OCI-M2 (cell line): Measurements from ENCODE around the gene GNL2.
"Not testable (repeated sequence)": the region's sequence is repeated elsewhere in the genome, so short reads cannot be mapped to it uniquely, and the experiment has no call there.

Source experiments
- DNase-seq: peaks from one replicate; lab custom pipeline; 2025; ENCODE audit not compliant: unreplicated experiment; lab: John Stamatoyannopoulos, UW

The GNL2 gene

DNA sequence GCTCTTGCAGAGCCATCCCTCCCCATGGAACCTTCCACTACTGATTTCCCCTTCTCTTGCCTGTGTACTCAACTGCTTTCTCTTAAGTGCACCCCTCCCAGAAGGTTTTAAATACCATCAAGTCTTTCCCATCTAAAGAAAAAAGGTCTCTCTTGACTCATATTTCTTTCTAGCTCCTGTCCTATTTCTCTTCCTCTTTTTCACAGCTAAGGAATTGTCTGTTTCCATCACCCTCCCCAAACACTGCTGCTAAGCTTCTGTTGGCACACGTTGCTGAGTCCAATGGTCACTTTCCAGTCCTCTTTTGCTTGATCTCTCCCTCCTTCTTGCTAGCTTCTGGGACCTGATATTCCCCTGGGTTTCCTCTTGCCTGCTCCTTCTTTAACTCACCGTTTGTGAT lies 13.3 kb upstream of the GNL2 start:
- no peak for DNase-seq

DNA sequence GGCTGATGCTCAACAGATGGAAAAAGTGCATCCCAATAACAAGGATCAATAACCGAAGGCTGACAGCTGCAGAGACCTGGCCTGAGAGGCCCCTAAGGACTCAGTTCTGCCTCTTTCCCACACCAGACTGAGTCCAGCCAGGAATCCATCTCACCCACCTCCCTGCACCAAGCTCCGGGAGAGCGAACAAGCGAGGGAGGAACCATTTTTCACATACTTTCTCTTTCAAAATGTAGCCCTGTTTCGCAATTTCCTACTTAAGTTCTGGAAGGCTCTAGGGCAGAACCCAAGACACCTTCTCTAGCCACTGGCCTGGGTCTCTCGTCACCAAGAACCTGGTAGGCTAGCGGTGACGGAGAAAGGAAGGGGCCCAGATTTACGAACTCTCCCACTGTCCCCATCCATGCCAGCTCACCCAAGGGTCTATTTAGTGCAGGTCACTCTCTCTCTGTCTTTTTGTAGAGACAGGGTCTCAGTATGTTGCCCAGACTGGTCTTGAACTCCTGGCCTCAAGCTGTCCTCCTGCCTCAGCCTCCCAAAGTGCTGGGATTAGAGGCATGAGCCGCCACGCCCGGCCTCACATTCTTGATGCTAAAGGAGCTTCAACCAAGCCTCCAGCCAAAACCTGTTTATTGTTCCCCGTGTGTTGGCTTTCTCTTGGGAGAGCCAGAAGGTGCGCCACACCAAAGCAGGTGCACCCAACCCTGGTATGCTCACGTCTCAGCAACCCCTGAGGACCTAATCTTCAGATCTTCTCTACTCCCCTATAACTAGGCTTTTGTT lies 10.9 kb upstream of the GNL2 start:
- no peak for DNase-seq

DNA sequence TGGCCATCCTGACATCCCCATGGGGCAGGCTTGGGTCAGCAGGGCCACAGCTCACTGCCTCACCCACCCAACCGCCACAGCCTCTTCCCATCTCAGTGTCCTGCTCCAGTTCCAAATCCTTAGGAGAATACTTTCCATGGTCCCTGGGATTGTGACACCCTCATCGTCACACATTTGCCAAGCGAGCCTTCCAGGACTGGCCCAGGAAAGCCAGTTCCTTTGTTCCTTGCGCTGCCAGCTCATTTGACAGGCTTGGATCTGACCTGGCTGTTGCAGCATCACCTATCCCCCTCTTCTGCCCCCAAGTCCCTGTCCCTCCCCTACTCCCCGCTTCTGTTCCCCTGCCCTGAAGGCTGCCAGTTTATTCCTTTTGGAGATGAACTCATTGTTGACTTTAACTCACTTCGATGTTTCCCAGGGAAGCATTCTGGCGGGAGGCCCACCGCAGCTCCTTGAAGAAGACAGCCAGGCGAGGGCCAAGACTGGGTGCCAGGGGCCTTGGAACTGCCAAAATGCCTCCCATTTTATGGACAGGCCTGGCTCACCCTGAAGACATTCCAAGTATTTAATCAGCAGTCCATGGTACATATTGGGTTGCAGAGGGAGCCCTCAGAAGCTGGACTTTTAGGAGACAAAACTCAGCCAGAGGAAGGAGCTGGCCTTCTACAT lies 10.2 kb upstream of the GNL2 start:
- no peak for DNase-seq

DNA sequence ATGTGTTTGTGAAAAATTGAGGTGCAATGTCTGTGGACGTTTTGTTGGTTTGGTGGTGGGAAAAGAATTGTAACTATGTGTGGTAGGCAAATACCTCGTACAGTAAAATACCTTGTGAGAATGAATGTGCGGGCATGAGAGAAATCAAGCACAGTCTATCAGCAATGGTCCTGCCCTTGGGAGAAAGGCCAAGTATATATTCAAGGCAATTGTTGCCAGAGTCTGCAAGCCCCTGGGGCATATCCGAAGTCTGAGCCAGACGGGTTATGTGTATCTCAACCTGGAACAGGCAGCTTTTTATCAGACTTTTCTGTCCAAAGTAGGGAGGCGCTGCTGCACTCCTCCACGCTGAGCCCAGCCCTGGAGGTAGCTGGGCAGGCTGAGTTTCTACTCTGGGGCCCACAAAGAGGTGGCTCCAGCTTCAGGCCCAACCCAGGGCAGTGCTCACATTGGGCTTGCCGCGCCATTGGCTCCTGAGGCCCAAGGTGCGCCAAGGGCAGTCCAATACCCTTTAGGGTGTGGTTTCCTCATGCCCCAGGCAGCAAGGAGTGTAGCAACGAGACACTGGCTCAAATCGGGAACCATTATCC lies 9.4 kb upstream of the GNL2 start:
- DNase-seq = no peak

DNA sequence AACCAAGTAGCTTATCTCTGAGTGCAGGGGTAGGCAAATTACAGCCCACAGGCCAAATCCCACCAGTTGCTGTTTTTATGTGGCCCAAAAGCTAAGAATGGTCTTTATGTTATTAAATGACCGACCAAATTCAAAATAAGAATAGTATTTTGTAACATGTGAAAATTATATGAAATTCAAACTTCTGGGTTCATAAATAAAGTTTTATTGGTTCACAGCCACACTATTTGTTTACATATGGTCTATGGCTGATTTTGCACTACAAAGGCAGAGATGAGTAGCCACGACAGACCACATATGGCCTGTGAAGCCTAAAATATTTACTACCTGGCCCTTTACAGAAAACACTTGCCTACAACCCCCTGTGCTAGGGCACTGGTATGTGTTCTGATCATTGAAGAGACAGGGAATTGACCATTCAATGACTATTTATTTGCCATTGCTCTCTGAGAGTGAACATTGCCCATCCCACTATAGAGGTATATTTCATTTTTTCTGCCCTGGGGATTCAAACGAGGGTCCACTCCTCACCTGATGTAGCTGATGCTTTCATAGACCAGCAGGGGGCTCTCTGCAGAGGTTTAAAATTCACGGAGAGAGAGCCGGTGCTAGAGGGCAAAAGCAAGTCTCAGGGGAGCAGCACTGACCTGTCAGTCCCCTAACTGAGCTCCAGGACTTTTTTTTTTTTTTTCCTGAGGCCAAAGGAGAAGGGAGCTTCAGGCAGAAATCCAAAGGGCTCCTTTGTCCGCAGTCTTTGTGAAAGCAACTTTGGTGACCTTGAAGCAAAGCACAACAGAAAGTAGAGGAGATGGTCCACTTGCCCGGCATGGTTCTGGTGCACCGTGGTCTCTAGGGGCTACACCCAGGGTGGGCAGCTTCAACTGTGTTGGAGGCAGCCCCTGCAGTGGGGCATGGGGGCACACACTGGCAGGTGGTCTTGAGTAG lies 7.3 kb upstream of the GNL2 start:
- no peak for DNase-seq

DNA sequence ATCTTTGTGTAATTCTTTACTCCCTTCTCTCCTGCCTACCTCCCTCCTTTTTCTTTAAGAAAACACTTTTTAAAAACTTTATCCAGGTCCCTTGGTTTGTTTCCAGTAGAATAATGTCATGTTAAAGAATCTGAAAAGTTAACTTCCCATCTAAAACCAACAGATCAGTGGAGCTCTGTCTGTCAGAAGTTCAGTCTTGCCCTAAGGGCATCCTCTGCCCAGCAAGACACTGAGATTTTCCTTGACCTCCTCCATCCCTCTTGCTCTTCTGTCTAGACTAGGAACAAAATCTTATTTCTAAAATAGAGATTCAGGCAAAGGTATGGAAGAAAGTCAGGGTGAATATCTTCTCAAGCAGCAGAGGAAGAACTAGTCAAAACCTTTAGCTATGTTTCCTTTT lies 5.7 kb upstream of the GNL2 start:
- no peak for DNase-seq

DNA sequence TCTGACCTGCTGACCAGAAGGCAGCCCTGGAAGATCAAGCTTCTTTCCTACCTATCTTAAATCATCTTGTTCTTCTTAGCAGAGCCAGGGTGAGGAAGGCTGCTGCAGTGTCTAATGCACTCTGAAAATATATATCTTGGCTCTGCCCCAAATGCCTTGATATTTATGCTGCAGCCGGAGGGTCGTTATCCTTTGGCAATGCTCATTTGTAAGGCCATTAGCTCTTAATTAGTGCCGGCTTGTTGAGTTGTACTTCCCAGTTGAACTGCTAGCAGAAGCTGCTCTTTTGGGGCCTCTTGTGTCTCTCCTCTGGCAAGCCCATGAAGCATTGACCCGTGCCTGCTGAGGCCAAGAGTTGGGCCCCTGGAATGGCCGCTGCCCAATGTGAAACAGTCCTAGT lies 4.2 kb upstream of the GNL2 start:
- DNase-seq = no peak

DNA sequence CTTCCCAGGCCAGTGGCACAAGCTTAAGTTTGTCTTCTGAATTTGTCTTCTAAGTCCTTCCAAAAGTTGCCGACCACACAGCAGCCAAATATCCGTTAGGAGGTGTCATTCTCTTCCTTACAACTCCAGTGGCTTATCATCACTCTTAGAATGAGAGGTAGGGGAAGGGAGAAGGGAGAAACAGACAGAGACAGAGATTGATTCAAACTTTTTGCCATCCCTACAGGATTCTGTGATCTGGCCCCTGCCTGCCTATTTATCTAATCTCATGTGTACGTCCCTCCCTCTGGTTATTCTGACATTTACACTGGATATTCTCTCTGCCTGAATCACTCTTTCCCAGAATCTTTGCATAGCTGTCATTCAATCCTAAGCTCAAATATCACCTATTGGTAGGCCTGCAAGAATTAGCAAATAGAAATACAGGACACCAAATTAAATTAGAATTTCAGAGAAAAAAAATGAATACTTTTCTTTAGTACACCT lies 488 bp upstream of the GNL2 start:
- no peak for DNase-seq

DNA sequence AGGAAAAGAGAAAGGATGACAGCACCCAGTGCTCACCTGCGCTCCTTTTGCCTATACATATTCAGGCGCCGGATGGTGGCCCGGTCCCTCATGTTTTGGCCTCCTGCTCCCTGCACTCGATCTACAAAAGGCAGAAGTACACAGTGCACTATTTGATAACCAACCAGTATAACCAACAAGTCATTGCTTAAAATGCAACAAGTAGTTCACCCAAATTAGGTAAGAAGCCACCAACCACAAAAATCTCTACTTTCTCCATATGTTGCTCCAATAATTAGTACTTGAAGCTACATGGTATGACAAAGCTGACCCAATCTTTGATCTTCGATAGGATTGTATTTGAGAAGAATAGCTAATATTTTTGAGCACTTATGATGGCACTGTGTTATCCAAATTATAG lies 2.0 kb downstream of the GNL2 start:
- no peak for DNase-seq

DNA sequence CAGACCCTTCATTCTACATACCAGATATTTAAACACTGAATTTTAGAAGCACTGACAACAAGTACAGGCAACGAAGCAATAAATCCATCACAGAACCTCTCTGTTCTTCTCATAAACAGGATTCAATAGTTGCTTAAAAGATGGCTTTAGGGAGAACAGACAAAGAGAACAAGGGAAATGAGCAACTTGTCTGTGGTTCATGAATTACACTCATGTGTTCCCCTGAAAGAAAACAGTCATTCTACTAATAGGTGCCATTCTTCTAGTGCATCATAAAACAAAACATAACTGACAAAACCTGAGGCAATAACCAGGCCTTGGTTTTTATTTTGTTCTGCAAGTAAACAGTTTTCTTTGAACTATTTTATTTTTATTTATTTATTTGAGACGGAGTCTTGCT lies 6.8 kb downstream of the GNL2 start:
- no peak for DNase-seq

DNA sequence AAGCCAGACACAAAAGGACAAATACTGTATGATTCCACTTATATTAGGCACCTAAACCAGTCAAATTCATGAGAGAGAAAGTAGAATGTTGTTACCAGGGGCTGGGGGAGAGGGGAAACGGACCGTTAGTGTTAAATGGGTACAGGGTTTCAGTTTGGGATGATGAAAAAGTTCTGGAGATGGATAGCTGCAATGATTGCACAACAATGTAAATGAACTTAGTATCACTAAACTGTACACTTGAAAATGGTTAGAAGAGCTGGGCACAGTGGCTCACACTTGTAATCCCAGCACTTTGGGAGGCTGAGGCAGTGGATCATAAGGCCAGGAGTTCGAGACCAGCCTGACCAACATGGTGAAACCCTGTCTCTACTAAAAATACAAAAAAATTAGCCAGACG lies 11.2 kb downstream of the GNL2 start:
- DNase-seq = not testable (repeated sequence)

DNA sequence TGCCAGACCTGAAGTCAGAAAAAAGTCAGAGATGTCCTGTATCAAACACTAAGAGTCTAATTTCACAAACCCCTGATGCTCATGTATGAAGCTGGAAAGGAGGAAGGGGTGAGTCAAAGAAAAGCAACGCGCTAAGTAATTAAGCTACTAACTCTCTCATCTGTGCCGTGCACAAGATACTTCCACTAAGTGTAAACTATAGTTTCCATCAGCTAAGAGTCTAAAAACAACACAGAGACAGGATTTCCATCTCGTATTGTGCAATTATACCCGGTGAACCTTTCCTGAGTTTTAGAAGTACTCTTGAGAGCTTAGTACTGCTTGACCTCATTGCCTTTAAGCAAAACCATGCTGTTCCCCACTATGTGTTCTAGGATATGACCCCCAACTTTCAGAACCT lies 20.0 kb downstream of the GNL2 start:
- DNase-seq = no peak

DNA sequence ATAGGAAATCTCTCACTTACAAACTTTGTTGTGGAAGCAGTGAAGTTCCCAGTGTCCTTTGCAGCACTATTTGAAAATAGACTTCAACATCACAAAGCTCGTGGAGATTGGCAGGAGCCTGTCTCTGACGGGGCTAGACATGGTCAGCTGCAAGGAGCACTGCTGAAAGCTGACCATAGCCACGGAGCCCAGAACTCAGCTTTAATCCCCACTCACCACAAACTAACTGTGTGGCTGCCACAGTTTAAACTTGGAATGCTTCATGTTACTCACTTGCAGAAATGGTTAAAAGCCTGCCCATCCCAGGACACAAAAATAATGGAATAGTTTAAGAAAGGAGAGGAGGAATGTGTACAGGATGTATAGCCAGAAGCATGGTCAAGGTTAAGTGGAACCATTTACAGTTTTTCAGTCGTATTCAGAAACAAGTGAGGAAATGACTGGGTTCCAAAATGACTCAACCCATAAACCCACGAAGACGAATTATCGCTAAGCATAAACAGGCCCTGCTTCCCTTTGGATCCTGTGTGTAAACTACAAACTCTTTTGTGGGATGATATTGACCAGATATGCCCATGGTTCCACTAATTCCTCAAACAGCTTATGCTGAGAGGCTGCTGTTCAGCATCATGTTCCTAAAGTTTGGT lies 20.8 kb downstream of the GNL2 start:
- no peak for DNase-seq

DNA sequence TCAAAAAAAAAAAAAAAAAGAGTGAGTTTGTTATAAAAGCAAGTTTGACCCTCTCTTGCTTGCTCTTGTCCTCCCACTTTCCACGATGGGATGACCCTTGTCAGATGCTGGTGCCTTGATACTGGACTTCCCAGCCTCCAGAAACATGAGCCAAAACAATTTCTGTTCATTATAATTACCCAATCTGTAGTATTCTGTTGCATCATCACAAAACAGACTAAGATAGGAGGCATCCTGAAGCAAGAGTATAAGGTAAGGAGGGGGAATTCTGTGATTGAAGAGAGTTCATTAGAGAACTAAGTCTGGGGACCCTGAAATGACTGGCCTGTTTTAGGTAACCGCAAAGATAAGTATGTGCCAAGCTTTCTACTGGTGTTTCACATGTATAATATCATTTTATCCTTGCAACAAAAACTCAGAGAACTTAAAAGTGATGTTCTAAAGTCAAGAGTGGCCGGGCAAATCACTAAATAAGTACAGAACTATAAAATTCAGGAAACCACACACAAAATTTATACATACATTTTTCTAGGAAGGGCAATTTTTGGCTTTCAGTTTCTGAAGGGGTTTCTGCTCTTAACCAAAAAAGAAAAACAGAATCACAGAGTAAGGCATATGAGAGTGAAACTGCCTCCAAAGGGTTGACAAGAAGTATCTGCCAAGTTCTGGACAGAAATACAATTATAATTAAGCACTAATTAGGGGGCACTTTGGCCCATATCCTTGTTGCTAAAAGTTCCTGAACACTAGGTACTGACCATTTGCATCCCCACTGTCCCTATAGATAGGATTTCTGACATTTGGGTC lies 25.0 kb downstream of the GNL2 start:
- no peak for DNase-seq

DNA sequence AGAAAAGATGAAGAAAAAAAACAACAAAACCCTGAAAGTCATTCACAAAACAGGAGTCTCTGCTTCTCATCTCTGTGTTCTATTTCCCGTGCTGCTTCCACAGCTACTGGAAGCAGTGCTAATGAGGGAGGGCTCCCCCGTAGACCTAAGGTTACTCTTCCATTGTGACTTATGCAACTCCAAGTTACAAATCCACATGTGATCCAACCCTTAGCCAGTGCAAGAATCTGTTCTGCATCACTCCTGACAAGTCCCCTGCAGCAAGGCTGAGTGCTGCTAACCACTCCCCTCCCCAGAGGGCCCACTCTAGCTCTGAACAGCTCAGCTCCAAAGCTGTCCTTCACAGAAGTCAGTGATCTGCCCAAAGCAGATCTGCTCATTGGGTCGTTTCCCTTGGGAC lies 28.7 kb downstream of the GNL2 start:
- DNase-seq = no peak

DNA sequence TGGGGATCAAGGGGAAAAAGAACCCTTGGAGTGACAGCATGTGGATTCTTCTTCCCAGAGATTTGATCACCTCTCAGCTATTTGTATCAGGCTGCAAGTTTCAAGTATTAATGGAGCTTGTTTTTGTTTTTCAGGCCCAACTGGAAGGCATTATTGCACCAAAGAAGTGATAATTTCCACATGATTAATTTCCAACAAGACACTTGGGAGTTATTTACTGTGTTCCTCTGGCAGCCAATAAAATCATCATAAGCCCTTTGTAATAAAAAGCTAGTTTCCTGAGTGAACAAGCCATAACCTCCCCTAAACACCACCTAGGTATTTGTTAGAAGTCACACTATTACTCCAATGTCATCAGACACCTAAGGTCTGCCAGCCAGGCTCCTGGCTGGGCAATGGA lies 30.8 kb downstream of the GNL2 start:
- DNase-seq = no peak

DNA sequence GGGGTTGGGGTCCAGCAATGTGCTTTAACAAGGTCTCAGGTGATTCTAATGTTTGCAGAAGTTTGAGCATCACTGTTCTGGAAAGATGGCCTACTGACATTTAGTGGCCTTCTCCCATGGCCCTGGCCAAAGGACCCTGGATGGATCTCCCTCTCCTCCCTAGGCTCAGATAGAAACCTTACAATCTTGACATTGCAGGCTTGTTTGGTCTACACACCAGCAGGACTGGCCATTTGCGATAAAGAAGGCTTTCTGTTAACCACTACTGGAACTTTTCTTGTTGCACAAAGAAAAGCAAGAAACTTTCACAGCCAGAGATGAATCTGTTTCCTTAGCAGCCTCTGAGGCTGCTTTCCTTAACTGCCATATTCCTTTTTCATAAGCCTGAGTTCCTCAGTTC lies 32.8 kb downstream of the GNL2 start:
- DNase-seq = peak; percentile 18

DNA sequence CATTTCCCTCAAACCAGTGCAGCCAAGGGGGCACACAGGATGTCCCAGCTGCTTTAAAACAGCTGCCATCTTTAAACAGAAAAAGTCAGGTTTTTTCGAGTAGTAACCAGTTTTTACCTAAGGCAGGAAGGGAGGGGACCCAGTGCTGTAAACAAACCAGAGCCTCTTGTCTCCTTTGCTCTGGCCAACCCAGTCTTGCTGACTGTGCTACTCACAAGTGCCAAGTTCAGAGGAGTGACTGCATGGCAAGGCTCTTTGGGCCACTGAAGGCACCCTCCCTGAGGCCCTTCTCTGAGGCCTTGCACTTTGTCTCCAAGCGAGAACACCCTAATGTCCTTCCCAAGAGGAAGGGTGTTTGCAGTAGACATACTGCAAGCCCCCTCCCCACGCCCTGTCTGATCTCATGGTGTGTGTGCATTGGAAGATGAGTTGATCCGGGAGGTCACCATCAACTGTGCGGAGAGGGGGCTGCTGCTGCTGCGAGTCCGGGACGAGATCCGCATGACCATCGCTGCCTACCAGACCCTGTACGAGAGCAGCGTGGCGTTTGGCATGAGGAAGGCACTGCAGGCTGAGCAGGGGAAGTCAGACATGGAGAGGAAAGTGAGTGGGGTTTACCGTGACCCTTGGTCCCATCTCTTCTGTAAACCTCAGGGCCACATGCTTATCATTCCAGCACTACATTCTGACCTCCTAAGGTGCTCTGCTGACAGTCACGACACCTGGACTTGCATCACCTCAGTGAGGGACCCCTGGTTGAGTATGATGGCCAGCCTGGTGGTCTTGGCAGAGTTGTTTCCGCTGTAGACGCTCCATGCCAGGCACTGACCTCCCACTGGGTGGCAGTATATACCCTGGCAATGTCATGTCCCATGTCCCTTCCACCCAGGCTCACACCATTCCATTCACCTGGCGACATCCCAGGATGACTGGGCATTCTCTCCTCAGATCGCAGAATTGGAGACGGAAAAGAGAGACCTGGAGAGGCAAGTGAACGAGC lies 34.3 kb downstream of the GNL2 start:
- no peak for DNase-seq
